Neural cell (in vitro differentiated cells): Measurements from ENCODE around the gene PLXDC2.

ENCODE experiments used
- CTCF ChIP-seq: fragments of 450-650 bp; IDR thresholded peaks from 2 replicates; pipeline ENCODE4 v1.5.1; 2014; ENCODE audit warnings: antibody characterized with exemption, mild to moderate bottlenecking, moderate library complexity; ENCODE audit not compliant: poor library complexity, severe bottlenecking
- EP300 ChIP-seq: fragments of 450-650 bp; conservative IDR thresholded peaks from 2 replicates; pipeline ENCODE4 v1.6.1; 2014; ENCODE audit warnings: antibody characterized with exemption, mild to moderate bottlenecking, moderate library complexity; ENCODE audit not compliant: poor library complexity, severe bottlenecking
- EZH2 ChIP-seq: fragments of 200-600, 300-800 bp; shearing (Covaris generic), sonication (generic); IDR thresholded peaks from 2 replicates; pipeline ENCODE4 v1.6.1; 2014; ENCODE audit warnings: antibody characterized with exemption, low read length, borderline replicate concordance, mild to moderate bottlenecking; ENCODE audit not compliant: insufficient read depth, poor library complexity, severe bottlenecking
- MXI1 ChIP-seq: fragments of 450-650 bp; conservative IDR thresholded peaks from 2 replicates; pipeline ENCODE4 v1.6.1; 2014; ENCODE audit warnings: antibody characterized with exemption, mild to moderate bottlenecking; ENCODE audit not compliant: poor library complexity, severe bottlenecking
- POLR2AphosphoS5 ChIP-seq: IDR thresholded peaks from 2 replicates; pipeline ENCODE4 v1.6.1; 2012
- RAD21 ChIP-seq: fragments of 450-650 bp; conservative IDR thresholded peaks from 2 replicates; pipeline ENCODE4 v1.6.1; 2014; ENCODE audit warnings: antibody characterized with exemption, mild to moderate bottlenecking, moderate library complexity
- REST ChIP-seq: IDR thresholded peaks from 2 replicates; pipeline ENCODE4 v1.6.1; 2012; ENCODE audit warnings: borderline replicate concordance
- SMC3 ChIP-seq: fragments of 450-650 bp; conservative IDR thresholded peaks from 2 replicates; pipeline ENCODE4 v1.6.1; 2014; ENCODE audit warnings: antibody characterized with exemption, mild to moderate bottlenecking, moderate library complexity; ENCODE audit not compliant: poor library complexity
- TAF1 ChIP-seq: IDR thresholded peaks from 2 replicates; pipeline ENCODE4 v1.6.1; 2012; ENCODE audit warnings: low read depth

- TF ChIP-seq CTCF = no peak
- TF ChIP-seq TAF1 = no peak
- no peak for TF ChIP-seq POLR2AphosphoS5
- no peak for TF ChIP-seq EZH2
- TF ChIP-seq REST = no peak
- TF ChIP-seq SMC3 = no peak
- TF ChIP-seq RAD21 = no peak
- no peak for TF ChIP-seq EP300
- no peak for TF ChIP-seq MXI1
These were observed 204.4 kb downstream of the PLXDC2 start for GRCh38 chr10:20020677-20021076.
